HepG2 (cell line): ENCODE results near the gene SRRM4. TPM values are rescaled to one million over a fixed set of nuclear protein-coding genes. Genes with fewer than 3 reads are reported as not detected.

Experiments used
- FOXO1 ChIP-seq: sonication (generic); formaldehyde crosslinking; IDR thresholded peaks from 2 replicates; pipeline ENCODE4 v1.4.0; 2020; ENCODE audit warnings: missing genetic modification reagents
- ZNF329 ChIP-seq: sonication (generic); formaldehyde crosslinking; IDR thresholded peaks from 2 replicates; pipeline ENCODE4 v1.9.0; 2021; ENCODE audit warnings: low read depth, mild to moderate bottlenecking, missing genetic modification reagents
- polyA plus RNA-seq, 8 experiments: library from polyadenylated mRNA; depleted of rRNA in 3 of 8; stranded (reverse) in 7 of 8; unstranded in 1 of 8; fragments of >200 nt; fragmentation: Illumina TruSeq in 4 of 8; extraction: Trizol in 4 of 8; gene quantifications; 2 replicates each; pipeline versions ENCODE4 v1.2.1 to v1.2.3, GENCODE V29; 2011 to 2016; ENCODE audit warnings: low read depth in 4 of 8, missing spikeins in 1 of 8, mixed read lengths in 1 of 8; ENCODE audit not compliant: insufficient read depth in 1 of 8
- total RNA-seq, 5 experiments: library from RNA; depleted of rRNA; stranded (reverse); fragments of >200 nt; fragmentation: Illumina TruSeq; extraction: Trizol; gene quantifications; 2 replicates each; pipeline ENCODE4 v1.2.3, GENCODE V29; 2016; ENCODE audit warnings: low read depth in 1 of 5
- TF ChIP-seq, protein P1 (sequence below): sonication (generic); formaldehyde crosslinking; IDR thresholded peaks from one replicate; pipeline ENCODE4 v1.5.1; 2020; ENCODE audit warnings: mild to moderate bottlenecking, missing genetic modification reagents; ENCODE audit errors: not compliant biosample characterization
- TF ChIP-seq, protein P2 (sequence below): sonication (generic); formaldehyde crosslinking; IDR thresholded peaks from 2 replicates; pipeline ENCODE4 v1.4.0; 2020; ENCODE audit warnings: mild to moderate bottlenecking, missing genetic modification reagents

Gene SRRM4
- total and polyA plus RNA-seq, 2 of the 13 experiments (the other 11 are each of a cell fraction or from before 2014, with no cell fraction given) = not detected

DNA sequence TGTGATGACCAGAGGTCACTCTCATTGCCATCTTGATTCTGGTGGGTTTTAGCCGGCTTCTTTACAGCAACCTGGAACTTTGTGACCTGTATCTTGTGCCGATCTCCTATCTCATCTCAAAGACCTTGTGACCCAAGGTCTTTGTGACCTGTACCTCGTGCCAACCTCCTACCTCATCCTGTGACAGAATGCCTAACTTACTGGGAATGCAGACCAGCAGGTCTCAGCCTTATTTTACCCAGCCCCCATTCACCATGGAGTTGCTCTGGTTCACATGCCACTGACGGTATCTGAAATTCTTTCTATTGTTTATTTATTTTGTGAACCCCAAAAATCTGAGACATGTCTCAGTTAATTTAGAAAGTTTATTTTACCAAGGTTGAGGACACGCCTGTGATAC is 189.9 kb downstream of the SRRM4 start (continued):
- TF ChIP-seq, protein P1, sequence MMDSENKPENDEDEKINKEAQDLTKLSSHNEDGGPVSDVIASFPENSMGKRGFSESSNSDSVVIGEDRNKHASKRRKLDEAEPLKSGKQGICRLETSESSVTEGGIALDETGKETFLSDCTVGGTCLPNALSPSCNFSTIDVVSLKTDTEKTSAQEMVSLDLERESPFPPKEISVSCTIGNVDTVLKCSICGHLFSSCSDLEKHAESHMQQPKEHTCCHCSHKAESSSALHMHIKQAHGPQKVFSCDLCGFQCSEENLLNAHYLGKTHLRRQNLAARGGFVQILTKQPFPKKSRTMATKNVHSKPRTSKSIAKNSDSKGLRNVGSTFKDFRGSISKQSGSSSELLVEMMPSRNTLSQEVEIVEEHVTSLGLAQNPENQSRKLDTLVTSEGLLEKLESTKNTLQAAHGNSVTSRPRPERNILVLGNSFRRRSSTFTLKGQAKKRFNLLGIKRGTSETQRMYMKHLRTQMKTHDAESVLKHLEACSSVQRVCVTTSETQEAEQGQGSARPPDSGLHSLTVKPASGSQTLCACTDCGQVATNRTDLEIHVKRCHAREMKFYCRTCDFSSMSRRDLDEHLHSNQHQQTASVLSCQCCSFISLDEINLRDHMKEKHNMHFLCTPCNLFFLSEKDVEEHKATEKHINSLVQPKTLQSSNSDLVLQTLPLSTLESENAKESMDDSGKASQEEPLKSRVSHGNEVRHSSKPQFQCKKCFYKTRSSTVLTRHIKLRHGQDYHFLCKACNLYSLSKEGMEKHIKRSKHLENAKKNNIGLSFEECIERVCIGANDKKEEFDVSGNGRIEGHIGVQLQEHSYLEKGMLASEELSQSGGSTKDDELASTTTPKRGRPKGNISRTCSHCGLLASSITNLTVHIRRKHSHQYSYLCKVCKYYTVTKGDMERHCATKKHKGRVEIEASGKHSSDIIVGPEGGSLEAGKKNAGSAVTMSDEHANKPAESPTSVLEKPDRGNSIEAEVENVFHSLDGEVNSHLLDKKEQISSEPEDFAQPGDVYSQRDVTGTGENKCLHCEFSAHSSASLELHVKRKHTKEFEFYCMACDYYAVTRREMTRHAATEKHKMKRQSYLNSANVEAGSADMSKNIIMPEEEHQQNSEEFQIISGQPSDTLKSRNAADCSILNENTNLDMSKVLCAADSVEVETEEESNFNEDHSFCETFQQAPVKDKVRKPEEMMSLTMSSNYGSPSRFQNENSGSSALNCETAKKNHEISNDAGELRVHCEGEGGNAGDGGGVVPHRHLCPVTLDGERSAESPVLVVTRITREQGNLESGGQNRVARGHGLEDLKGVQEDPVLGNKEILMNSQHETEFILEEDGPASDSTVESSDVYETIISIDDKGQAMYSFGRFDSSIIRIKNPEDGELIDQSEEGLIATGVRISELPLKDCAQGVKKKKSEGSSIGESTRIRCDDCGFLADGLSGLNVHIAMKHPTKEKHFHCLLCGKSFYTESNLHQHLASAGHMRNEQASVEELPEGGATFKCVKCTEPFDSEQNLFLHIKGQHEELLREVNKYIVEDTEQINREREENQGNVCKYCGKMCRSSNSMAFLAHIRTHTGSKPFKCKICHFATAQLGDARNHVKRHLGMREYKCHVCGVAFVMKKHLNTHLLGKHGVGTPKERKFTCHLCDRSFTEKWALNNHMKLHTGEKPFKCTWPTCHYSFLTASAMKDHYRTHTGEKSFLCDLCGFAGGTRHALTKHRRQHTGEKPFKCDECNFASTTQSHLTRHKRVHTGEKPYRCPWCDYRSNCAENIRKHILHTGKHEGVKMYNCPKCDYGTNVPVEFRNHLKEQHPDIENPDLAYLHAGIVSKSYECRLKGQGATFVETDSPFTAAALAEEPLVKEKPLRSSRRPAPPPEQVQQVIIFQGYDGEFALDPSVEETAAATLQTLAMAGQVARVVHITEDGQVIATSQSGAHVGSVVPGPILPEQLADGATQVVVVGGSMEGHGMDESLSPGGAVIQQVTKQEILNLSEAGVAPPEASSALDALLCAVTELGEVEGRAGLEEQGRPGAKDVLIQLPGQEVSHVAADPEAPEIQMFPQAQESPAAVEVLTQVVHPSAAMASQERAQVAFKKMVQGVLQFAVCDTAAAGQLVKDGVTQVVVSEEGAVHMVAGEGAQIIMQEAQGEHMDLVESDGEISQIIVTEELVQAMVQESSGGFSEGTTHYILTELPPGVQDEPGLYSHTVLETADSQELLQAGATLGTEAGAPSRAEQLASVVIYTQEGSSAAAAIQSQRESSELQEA (CRISPR knock-in tag) = no peak
- TF ChIP-seq FOXO1 (CRISPR knock-in tag) = no peak
- TF ChIP-seq, protein P2, sequence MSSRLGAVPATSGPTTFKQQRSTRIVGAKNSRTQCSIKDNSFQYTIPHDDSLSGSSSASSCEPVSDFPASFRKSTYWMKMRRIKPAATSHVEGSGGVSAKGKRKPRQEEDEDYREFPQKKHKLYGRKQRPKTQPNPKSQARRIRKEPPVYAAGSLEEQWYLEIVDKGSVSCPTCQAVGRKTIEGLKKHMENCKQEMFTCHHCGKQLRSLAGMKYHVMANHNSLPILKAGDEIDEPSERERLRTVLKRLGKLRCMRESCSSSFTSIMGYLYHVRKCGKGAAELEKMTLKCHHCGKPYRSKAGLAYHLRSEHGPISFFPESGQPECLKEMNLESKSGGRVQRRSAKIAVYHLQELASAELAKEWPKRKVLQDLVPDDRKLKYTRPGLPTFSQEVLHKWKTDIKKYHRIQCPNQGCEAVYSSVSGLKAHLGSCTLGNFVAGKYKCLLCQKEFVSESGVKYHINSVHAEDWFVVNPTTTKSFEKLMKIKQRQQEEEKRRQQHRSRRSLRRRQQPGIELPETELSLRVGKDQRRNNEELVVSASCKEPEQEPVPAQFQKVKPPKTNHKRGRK = no peak
- TF ChIP-seq ZNF329 (CRISPR knock-in tag) = no peak
